Ovary (tissue), 3 donors: ENCODE results near the gene NDUFV2.

ENCODE experiments used
- EP300 ChIP-seq: sonication (generic); formaldehyde crosslinking; IDR thresholded peaks from one replicate; pipeline ENCODE4 v1.6.1; 2017; ENCODE audit warnings: antibody characterized with exemption
- POLR2A ChIP-seq: fragments of 450-650 bp; IDR thresholded peaks from one replicate; pipeline ENCODE4 v1.6.1; 2017; ENCODE audit warnings: antibody characterized with exemption, mild to moderate bottlenecking, moderate library complexity
- TF ChIP-seq, protein P1 (sequence below), 3 donors: fragments of 450-650 bp in 2 of 3; fragments of 200-600 bp in 1 of 3; IDR thresholded peaks; one replicate each; pipeline versions ENCODE4 v1.5.1 to v1.8.0; 2016 to 2022; ENCODE audit warnings: antibody characterized with exemption in 3 of 3, mild to moderate bottlenecking in 1 of 3
- donor health status: DM: no; HTN: no; CAD: no.

GRCh38 chr18:9181275-9181674 is 78.8 kb downstream of the NDUFV2 start:
- TF ChIP-seq, protein P1, sequence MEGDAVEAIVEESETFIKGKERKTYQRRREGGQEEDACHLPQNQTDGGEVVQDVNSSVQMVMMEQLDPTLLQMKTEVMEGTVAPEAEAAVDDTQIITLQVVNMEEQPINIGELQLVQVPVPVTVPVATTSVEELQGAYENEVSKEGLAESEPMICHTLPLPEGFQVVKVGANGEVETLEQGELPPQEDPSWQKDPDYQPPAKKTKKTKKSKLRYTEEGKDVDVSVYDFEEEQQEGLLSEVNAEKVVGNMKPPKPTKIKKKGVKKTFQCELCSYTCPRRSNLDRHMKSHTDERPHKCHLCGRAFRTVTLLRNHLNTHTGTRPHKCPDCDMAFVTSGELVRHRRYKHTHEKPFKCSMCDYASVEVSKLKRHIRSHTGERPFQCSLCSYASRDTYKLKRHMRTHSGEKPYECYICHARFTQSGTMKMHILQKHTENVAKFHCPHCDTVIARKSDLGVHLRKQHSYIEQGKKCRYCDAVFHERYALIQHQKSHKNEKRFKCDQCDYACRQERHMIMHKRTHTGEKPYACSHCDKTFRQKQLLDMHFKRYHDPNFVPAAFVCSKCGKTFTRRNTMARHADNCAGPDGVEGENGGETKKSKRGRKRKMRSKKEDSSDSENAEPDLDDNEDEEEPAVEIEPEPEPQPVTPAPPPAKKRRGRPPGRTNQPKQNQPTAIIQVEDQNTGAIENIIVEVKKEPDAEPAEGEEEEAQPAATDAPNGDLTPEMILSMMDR (IDR thresholded peaks at IDR 0.05), result no peak
- TF ChIP-seq EP300, result no peak
- no peak for TF ChIP-seq POLR2A
